Endothelial cell of umbilical vein (primary cell): Measurements from ENCODE around the gene SHKBP1.

Source experiments
- CTCF ChIP-seq, 2 donors: IDR thresholded peaks; 1 replicate in 1 of 2; 2 replicates in 1 of 2; pipeline ENCODE4 v1.5.1; 2011; ENCODE audit warnings: low read length in 2 of 2, mild to moderate bottlenecking in 2 of 2, moderate library complexity in 2 of 2, control low read depth in 1 of 2, inconsistent platforms in 1 of 2, low read depth in 1 of 2; ENCODE audit not compliant: insufficient read depth in 1 of 2; ENCODE audit errors: extremely low read depth in 1 of 2
- EZH2 ChIP-seq: IDR thresholded peaks from 2 replicates; pipeline ENCODE4 v1.6.1; 2012; ENCODE audit warnings: borderline replicate concordance, low read depth, mild to moderate bottlenecking, moderate library complexity, low read length, inconsistent platforms; ENCODE audit not compliant: severe bottlenecking
- FOS ChIP-seq: IDR thresholded peaks from 2 replicates; pipeline ENCODE4 v1.6.1; 2011; ENCODE audit warnings: mild to moderate bottlenecking, low read length, moderate library complexity, borderline replicate concordance; ENCODE audit not compliant: insufficient read depth
- JUN ChIP-seq: IDR thresholded peaks from 2 replicates; pipeline ENCODE4 v1.6.1; 2011; ENCODE audit warnings: borderline replicate concordance, low read depth; ENCODE audit not compliant: insufficient read length, insufficient read depth
- POLR2A ChIP-seq: IDR thresholded peaks from 2 replicates; pipeline ENCODE4 v1.6.1; 2012; ENCODE audit warnings: low read depth, mild to moderate bottlenecking, control low read depth, low read length
- POLR2AphosphoS5 ChIP-seq: IDR thresholded peaks from 2 replicates; pipeline ENCODE4 v1.6.1; 2012; ENCODE audit warnings: low read depth, mild to moderate bottlenecking, control low read depth, low read length, moderate library complexity; ENCODE audit not compliant: insufficient read depth

DNA sequence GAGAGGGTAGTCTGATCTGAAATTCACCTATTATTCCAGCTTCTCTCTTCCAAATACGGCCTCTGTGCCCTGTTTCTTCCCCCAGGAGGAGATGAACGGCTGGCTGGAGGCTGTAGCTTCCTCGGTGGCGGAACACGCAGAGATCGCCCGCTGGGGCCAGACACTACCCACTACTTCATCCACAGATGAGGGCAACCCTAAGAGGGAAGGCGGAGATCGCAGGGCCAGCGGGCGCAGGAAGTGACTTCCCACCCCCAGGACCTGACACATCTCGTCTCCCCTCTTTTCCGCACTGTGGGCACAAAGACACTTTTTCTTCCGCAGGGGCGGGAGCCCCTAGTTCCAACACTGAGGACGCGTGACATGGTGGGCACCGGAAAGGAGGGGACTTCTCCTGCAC lies 1.3 kb upstream of the SHKBP1 start:
- TF ChIP-seq CTCF (IDR thresholded peaks at IDR 0.05; ENCODE audit: extremely low read depth in 1 of 2, insufficient read depth in 1 of 2, low read depth in 1 of 2, low read length in 2 of 2): no peak
- no peak for TF ChIP-seq EZH2
- no peak for TF ChIP-seq POLR2AphosphoS5
- TF ChIP-seq FOS: no peak
- TF ChIP-seq POLR2A: no peak
- TF ChIP-seq JUN: no peak
